ENCODE data around the gene SLC66A3.

DNA sequence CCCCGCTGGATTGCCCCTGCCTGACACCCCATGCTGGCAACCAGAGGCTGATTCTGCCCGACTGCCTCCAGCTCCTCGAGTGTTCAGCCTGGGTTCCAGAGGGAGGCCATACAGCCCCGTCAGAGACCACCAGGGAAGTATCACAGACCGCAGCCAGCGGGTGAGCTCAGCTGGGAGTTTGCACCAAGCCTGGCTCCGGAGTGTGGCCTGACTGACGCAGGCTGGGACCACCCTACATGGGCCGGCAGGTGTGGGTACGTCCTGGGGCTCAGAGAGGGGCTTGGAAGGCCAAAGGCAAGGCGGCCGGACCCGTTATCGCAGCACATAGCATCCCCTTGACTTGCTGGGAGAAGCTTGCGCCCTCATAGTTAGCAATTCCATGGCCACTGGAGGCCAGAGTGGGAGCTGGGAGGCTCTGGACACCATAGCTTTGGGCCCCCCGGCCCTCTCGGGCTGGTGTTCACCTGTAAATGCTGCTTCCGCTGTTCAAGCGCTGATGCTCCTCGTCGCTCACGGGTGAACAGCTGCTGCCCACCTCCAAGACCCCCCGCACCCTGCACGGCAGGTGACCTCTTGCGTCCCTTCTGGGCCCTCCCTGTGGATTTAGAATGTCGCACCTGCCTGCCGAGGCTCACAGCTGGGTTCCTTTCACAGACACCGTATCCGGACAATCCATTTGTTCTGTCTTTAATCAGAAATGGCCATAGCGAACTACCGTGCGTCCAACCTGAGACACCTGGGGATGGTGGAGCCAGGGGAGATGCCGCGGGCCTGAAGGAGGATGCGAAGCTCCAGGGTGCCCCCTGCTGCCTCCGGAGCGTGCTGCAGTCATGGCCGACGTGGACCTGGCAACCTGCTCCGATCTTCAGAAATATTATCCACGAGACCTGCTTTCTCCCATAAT, 31.2 kb upstream of the SLC66A3 start:
- TF ChIP-seq CTCF (IDR thresholded peaks at IDR 0.05) (peak; percentile 69 to 83 (median 79)), POLR2A (IDR thresholded peaks at IDR 0.05) (no peak)

Data from transverse colon (tissue), 3 donors.